ENCODE measurements around the gene TRIM52. TPM values are rescaled to one million over a fixed set of nuclear protein-coding genes. Genes with fewer than 3 reads are reported as not detected.
A peak's percentile ranks its signal among the peaks of the same experiment; 100 is the strongest.

The TRIM52 gene
- total and polyA plus RNA-seq, 2 of the 13 experiments (the other 11 are each of a cell fraction or from before 2014, with no cell fraction given): 7.2 to 11.6 TPM

DNA sequence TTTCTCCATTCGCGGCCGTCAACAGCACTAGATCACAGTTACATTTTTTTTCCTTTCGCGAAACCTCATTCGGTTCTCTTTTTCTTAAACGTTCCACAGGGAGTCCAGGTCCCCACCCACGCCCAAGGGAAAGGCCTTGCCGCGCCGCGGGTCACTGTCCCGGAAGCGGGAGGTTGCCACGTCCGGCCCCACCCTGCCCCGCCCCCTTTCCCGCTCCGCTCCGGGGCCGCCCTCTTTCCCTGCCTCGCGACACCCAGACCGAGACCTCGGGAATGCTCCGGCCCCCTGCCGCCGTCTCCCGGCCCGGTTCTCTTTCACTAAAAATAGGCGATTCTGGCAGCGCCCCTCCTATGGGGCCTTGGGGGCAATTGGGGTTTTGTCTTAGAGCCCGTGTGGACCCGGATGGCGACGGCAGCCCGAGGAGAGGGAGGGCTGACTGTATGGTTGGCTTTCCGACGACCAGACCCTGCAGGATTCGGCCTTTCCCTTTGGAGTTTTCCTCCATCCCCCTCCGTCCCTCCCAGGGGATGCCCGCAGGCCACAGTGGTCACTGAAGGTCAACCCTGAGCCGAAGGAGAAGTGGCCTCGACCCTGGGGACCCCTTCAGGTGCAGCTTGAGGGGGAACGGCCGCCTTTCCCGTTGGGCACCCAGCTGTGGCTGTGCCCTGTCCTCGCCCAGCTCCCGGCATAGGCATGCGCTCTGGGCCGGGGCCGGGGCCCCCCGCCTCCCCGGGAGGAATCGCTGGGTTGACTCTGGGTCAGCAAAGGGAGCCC is 14.5 kb downstream of the TRIM52 start (continued):
- TF ChIP-seq RXRB (CRISPR knock-in tag; IDR thresholded peaks at IDR 0.05; ENCODE audit: borderline replicate concordance) (peak; percentile 26; the same call in 1 of the 2 replicates), PAWR (CRISPR knock-in tag; IDR thresholded peaks at IDR 0.05; ENCODE audit: borderline replicate concordance) (no peak), RBFOX2 (IDR thresholded peaks at IDR 0.05; ENCODE audit: low read depth, low read length) (peak; percentile 85), ZNF121 (CRISPR knock-in tag; IDR thresholded peaks at IDR 0.05) (no peak)
- TF ChIP-seq, protein P1, sequence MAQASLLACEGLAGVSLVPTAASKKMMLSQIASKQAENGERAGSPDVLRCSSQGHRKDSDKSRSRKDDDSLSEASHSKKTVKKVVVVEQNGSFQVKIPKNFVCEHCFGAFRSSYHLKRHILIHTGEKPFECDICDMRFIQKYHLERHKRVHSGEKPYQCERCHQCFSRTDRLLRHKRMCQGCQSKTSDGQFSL (CRISPR knock-in tag; IDR thresholded peaks at IDR 0.05): no peak
- TF ChIP-seq, protein P2, sequence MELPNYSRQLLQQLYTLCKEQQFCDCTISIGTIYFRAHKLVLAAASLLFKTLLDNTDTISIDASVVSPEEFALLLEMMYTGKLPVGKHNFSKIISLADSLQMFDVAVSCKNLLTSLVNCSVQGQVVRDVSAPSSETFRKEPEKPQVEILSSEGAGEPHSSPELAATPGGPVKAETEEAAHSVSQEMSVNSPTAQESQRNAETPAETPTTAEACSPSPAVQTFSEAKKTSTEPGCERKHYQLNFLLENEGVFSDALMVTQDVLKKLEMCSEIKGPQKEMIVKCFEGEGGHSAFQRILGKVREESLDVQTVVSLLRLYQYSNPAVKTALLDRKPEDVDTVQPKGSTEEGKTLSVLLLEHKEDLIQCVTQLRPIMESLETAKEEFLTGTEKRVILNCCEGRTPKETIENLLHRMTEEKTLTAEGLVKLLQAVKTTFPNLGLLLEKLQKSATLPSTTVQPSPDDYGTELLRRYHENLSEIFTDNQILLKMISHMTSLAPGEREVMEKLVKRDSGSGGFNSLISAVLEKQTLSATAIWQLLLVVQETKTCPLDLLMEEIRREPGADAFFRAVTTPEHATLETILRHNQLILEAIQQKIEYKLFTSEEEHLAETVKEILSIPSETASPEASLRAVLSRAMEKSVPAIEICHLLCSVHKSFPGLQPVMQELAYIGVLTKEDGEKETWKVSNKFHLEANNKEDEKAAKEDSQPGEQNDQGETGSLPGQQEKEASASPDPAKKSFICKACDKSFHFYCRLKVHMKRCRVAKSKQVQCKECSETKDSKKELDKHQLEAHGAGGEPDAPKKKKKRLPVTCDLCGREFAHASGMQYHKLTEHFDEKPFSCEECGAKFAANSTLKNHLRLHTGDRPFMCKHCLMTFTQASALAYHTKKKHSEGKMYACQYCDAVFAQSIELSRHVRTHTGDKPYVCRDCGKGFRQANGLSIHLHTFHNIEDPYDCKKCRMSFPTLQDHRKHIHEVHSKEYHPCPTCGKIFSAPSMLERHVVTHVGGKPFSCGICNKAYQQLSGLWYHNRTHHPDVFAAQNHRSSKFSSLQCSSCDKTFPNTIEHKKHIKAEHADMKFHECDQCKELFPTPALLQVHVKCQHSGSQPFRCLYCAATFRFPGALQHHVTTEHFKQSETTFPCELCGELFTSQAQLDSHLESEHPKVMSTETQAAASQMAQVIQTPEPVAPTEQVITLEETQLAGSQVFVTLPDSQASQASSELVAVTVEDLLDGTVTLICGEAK (IDR thresholded peaks at IDR 0.05): no peak
- TF ChIP-seq, protein P2 (CRISPR knock-in tag; IDR thresholded peaks at IDR 0.05): no peak
- TF ChIP-seq, protein P3, sequence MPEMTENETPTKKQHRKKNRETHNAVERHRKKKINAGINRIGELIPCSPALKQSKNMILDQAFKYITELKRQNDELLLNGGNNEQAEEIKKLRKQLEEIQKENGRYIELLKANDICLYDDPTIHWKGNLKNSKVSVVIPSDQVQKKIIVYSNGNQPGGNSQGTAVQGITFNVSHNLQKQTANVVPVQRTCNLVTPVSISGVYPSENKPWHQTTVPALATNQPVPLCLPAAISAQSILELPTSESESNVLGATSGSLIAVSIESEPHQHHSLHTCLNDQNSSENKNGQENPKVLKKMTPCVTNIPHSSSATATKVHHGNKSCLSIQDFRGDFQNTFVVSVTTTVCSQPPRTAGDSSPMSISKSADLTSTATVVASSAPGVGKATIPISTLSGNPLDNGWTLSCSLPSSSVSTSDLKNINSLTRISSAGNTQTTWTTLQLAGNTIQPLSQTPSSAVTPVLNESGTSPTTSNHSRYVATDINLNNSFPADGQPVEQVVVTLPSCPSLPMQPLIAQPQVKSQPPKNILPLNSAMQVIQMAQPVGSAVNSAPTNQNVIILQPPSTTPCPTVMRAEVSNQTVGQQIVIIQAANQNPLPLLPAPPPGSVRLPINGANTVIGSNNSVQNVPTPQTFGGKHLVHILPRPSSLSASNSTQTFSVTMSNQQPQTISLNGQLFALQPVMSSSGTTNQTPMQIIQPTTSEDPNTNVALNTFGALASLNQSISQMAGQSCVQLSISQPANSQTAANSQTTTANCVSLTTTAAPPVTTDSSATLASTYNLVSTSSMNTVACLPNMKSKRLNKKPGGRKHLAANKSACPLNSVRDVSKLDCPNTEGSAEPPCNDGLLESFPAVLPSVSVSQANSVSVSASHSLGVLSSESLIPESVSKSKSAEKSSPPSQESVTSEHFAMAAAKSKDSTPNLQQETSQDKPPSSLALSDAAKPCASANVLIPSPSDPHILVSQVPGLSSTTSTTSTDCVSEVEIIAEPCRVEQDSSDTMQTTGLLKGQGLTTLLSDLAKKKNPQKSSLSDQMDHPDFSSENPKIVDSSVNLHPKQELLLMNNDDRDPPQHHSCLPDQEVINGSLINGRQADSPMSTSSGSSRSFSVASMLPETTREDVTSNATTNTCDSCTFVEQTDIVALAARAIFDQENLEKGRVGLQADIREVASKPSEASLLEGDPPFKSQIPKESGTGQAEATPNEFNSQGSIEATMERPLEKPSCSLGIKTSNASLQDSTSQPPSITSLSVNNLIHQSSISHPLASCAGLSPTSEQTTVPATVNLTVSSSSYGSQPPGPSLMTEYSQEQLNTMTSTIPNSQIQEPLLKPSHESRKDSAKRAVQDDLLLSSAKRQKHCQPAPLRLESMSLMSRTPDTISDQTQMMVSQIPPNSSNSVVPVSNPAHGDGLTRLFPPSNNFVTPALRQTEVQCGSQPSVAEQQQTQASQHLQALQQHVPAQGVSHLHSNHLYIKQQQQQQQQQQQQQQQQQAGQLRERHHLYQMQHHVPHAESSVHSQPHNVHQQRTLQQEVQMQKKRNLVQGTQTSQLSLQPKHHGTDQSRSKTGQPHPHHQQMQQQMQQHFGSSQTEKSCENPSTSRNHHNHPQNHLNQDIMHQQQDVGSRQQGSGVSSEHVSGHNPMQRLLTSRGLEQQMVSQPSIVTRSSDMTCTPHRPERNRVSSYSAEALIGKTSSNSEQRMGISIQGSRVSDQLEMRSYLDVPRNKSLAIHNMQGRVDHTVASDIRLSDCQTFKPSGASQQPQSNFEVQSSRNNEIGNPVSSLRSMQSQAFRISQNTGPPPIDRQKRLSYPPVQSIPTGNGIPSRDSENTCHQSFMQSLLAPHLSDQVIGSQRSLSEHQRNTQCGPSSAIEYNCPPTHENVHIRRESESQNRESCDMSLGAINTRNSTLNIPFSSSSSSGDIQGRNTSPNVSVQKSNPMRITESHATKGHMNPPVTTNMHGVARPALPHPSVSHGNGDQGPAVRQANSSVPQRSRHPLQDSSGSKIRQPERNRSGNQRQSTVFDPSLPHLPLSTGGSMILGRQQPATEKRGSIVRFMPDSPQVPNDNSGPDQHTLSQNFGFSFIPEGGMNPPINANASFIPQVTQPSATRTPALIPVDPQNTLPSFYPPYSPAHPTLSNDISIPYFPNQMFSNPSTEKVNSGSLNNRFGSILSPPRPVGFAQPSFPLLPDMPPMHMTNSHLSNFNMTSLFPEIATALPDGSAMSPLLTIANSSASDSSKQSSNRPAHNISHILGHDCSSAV (CRISPR knock-in tag; IDR thresholded peaks at IDR 0.05; ENCODE audit: borderline replicate concordance): no peak
- TF ChIP-seq, protein P4, sequence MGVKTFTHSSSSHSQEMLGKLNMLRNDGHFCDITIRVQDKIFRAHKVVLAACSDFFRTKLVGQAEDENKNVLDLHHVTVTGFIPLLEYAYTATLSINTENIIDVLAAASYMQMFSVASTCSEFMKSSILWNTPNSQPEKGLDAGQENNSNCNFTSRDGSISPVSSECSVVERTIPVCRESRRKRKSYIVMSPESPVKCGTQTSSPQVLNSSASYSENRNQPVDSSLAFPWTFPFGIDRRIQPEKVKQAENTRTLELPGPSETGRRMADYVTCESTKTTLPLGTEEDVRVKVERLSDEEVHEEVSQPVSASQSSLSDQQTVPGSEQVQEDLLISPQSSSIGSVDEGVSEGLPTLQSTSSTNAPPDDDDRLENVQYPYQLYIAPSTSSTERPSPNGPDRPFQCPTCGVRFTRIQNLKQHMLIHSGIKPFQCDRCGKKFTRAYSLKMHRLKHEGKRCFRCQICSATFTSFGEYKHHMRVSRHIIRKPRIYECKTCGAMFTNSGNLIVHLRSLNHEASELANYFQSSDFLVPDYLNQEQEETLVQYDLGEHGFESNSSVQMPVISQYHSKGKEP (CRISPR knock-in tag; IDR thresholded peaks at IDR 0.05): no peak

Data from HepG2 (cell line).